Mononuclear cell (primary cell): ENCODE measurements around the gene HIPK3. TPM values are rescaled to one million over a fixed set of nuclear protein-coding genes. Genes with fewer than 3 reads are reported as not detected.
"Not testable (repeated sequence)": the region's sequence is repeated elsewhere in the genome, so short reads cannot be mapped to it uniquely, and the experiment has no call there.

Experiments used
- H3K27me3 ChIP-seq: 2 replicates; pipeline ENCODE4 v1.6.0; 2011; ENCODE audit warnings: low read length, control low read depth; ENCODE audit not compliant: insufficient read depth
- H3K4me1 ChIP-seq: 2 replicates; pipeline ENCODE4 v1.5.1; 2011; ENCODE audit warnings: mild to moderate bottlenecking, low read length, control low read depth; ENCODE audit not compliant: insufficient read depth
- H3K4me3 ChIP-seq: 2 replicates; pipeline ENCODE4 v1.5.1; 2011; ENCODE audit warnings: mild to moderate bottlenecking, low read length, moderate library complexity
- H3K9me3 ChIP-seq: 2 replicates; pipeline ENCODE4 v1.5.1; 2011; ENCODE audit warnings: low read depth, mild to moderate bottlenecking, control low read depth, low read length
- total RNA-seq: library from RNA; depleted of rRNA; stranded (reverse); fragments of >200 nt; gene quantifications from one replicate; pipeline ENCODE4 v1.2.3, GENCODE V29; 2012

Gene HIPK3
- total RNA-seq, 1 donor: 112 TPM

DNA sequence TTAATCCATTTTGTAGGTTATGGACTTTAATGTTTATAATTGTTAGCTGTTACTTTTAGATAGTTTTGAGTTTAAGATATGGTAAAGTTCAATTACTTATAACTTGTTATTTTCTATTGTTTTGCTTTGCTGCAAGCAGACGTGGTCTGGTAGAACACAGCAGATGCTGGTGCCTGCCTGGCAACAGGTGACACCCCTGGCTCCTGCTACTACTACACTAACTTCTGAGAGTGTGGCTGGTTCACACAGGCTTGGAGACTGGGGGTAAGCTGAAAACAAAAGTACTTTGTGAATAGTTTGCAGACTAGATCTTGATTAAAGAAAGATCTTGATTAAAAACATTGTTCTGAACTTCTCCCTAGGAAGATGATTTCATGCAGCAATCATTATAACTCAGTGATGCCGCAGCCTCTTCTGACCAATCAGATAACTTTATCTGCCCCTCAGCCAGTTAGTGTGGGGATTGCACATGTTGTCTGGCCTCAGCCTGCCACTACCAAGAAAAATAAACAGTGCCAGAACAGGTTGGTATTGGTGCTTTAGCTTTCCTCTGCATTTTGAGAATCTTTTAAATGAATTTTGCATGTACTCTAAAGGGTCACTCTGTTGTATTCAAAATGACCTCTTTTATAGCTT lies 90.4 kb downstream of the HIPK3 start:
- H3K4me3 ChIP-seq: no peak overlapping the region
- H3K4me1 ChIP-seq: no peaks in the 10 kb centered on the region
- H3K27me3 ChIP-seq: no peaks in the 10 kb centered on the region
- H3K9me3 ChIP-seq: no peaks in the 10 kb centered on the region

DNA sequence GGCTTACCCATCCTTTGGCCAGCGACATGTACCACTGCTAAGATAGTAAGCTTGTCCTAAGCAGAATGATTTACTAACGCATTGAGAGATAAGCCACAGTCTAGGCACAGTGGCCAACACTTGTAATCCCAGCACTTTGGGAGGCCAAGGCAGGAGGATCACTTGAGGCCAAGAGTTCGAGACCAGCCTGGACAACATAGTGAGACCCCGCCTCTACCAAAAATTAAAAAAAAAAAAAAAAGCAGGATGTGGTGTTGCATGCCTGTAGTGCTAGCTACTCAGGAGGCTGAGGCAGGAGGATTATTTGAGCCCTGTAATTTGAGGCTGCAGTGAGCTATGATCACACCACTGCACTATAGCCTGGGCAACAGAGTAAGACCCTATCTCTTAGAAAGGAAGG lies 93.1 kb downstream of the HIPK3 start:
- Histone ChIP-seq H3K4me1 (no peaks in the 10 kb centered on the region), H3K4me3 (no peak overlapping the region), H3K9me3 (no peaks in the 10 kb centered on the region), H3K27me3 (no peaks in the 10 kb centered on the region)

DNA sequence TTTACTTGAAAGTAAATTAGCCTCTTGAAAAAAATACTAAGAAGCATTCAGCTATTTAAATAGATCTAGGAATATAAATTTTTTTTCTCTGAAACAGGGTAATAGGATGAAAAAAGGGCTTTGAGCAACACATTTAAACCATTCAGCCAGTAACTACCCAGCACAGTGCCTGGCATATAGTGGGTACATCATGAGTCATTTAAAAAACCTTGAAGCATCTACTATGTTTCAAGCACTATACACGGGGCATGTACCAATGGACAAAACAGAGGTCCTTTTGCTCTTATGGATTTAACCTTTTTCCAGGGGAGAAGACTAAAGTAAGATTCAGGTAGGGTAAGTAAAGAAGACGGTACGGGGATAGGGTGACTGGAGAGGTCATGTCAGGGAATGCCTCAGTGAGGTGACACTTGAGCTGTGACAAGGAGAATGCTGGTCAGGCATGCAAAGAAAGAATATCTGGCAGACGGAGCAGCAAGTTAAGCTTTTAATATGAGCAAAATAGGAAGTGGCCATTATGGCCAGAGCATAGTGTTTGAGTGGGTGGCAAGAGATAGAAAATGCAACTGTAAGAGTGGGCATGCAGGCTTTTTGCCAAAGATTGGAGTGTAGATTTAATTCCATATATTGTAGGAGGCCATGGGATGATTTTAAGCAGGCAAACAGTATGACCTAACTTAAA lies 101.1 kb downstream of the HIPK3 start:
- H3K9me3 ChIP-seq: no peaks in the 10 kb centered on the region
- no peak overlapping the region for H3K4me3 ChIP-seq
- H3K27me3 ChIP-seq: no peaks in the 10 kb centered on the region
- H3K4me1 ChIP-seq: peaks cover 4% of the 10 kb centered on the region

DNA sequence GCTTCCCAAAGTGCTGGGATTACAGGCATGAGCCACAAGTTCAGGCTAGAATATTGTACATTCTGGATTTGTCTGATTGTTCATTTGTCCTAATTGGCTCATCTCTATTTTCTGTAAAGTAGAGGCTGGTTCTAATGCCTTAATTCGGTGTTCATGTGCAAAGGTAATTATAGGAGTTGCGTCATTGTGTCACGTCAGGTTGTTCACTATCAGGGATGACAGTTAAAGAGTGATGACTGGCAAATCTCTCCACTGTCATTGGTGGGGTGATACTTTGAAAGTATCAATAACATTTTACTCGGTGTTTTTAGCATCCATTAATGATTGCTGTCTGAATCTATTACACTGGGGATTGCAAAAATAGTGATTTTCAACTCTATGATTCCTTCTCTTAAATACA lies 103.5 kb downstream of the HIPK3 start:
- Histone ChIP-seq H3K27me3 (no peaks in the 10 kb centered on the region), H3K4me3 (no peak overlapping the region), H3K4me1 (peaks cover 4% of the 10 kb centered on the region), H3K9me3 (no peaks in the 10 kb centered on the region)

DNA sequence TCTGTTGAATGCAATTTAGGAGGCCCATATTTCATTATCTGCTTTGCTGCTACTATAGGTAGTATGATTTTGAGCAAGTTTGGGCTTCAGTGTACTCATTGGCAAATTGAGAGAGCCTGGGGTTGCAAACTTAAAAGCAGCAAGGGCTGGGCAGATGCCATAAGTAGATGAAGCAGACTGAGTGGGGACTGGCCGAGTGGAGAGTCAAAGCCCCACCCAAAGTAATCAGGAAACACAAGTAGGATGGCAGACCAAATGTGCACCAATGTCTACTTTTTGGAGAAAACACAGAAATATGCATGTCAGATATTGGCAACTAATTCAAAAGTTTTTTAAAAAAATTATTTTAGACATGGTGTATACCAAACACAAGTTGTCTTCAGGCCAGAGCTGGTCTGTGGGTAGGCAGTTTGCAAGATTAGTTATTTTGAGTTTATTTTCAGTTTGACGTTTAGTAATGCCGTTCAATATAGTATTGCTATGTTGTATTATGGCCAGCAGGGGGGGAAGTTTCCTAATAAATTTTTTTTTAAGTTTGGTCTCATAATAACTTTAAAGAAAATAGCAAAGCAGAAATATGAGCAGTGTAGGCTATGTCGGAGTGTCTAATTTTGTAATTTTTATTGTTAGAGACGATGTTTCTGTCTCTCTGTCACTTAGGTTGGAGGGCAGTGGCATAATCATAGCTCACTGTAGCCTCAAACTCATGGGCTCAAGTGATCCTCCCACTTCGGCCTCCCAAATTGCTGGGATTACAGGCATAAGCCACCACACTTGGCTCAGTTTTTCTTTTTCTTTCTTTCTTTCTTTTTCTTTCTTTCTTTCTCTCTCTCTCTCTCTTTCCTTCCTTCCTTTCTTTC lies 105.1 kb downstream of the HIPK3 start:
- no peaks in the 10 kb centered on the region for H3K27me3 ChIP-seq
- no peaks in the 10 kb centered on the region for H3K9me3 ChIP-seq
- H3K4me1 ChIP-seq: peaks cover 4% of the 10 kb centered on the region
- H3K4me3 ChIP-seq: no peak overlapping the region

DNA sequence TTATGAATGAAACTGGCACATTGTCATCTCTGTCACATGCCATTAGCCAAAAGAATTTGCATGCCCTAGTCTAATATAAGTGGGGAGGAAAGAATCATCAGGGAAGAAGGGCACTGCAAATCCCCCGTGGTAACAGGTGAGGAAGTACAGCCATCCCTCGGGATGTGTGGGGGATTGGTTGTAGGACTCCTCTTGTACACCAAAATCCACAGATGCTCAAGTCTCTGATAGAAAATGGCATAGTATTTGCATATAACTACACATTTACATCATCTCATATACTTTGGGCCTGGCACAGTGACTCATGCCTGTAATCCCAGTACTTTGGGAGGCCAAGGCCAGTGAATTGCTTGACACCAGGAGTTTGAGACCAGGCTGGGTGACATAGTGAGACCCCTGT lies 109.7 kb downstream of the HIPK3 start:
- no peak overlapping the region for H3K4me3 ChIP-seq
- peaks cover 4% of the 10 kb centered on the region for H3K4me1 ChIP-seq
- no peaks in the 10 kb centered on the region for H3K27me3 ChIP-seq
- no peaks in the 10 kb centered on the region for H3K9me3 ChIP-seq

DNA sequence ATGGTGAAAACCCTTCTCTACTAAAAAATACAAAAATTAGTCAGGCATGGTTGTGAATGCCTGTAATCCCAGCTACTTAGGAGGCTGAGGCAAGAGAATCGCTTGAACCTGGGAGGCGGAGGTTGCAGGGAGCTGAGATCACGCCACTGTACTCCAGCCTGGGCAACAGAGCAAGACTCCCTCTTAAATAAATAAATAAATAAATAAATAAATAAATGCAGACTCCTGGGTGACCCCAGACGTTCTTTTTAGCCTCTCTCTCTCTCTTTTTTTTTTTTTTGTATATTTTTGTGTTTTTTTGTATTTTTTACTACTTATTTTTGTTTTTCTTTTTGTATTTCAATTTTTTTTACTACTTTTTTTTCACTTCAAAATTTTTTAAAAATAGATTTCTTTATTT lies 111.3 kb downstream of the HIPK3 start:
- not testable (repeated sequence) for H3K4me3 ChIP-seq, H3K4me1 ChIP-seq, H3K9me3 ChIP-seq, H3K27me3 ChIP-seq

DNA sequence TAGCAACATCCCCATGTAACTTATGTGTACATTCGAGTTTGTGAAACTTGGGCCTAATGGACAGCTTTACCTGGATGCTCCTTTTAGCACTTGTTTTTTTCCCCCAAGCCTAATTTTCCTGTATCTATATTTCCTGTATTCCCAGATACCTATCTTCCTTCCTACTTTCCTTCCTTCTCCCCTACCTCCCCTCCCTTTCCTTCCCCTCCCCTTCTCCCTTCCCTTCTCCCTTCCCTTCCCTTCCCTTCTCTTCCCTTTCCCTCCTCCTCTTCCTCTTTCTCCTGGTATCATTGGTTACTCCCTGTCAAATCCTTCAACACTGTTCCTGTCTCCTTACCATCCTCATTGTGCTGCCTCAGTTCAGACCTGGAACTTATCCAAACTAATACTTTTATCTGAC lies 111.8 kb downstream of the HIPK3 start:
- H3K4me1 ChIP-seq: no peaks in the 10 kb centered on the region

DNA sequence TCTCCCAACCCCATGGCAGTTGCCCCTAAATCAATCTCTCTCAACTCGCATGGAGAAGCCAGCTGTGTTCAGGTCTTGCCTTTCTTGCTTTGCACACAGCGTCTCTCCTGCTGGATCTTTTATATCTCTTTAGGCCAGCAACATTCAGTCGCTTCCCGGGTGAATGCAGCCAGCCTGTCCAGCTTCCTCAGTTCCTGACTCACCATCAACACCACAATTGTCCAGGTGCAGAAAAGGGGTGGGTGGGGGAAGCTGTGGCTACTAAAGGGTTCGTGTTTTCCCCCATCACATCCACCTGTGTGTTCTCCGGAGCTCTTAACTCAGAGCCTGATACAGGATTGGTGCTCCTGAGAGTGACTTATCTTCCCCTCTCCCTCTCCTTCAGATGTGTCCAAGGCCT lies 116.5 kb downstream of the HIPK3 start:
- no peaks in the 10 kb centered on the region for H3K9me3 ChIP-seq
- peaks cover 4% of the 10 kb centered on the region for H3K4me1 ChIP-seq
- H3K27me3 ChIP-seq: peaks cover 33% of the 10 kb centered on the region
- no peak overlapping the region for H3K4me3 ChIP-seq

More for the DNA sequence above, 111.8 kb downstream of the HIPK3 start:
- no peak overlapping the region for H3K4me3 ChIP-seq
- no peaks in the 10 kb centered on the region for H3K27me3 ChIP-seq
- H3K9me3 ChIP-seq: no peaks in the 10 kb centered on the region

DNA sequence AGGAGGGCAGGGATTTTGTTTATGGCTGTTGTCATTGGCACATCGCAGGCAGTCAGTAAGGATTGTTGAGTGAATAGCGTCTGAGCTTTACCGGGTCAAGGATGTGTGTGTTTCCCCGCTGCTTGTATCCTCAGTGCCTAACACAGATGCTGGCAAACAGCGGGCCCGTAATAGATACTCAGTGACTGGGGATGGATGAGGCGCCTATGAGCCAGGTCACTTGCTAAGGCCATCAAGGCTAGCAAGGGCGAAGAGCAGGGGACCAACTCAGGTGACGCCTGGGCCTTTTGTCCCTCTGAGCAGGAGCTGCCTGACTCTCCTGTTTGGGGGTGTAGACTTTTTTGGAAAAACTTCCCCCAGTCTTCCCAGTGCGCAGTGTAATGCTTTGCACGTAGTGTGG lies 118.1 kb downstream of the HIPK3 start:
- Histone ChIP-seq H3K27me3 (peaks cover 43% of the 10 kb centered on the region), H3K4me3 (no peak overlapping the region)

DNA sequence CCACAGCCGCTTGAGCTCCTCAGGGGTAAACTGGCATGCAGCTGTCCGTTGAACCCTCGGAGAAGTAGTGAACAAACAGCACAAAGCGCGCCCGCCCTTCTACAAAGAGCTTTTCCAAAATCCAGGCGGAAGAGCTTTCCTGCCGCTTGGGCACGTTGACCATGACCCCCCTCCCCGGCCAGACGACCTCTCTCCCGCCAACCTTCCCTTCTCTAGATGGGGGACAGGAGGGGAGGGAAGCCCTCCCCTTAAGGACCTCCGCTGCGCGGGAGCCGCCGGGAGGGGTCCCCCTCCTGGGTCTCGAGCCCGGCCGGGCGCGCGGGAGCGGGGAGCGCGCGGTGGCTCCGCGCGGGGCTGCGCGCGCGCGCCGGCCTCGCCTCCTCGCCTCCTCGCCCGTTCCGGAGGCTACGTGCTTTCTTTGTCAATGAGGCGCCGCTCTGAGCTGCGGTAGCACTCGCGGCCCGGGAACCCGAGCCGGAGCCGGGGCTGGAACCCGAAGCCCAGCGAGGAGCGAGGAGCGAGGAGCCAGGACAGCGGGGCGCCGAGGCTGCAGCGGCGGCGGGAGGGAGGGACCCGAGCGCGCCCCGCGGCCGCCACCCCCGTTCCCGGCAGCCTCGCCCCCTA lies 118.6 kb downstream of the HIPK3 start, which contains the start of gene KIAA1549L:
TSS of gene KIAA1549L (plus strand) at position 421 of the 624 bp plus-strand sequence.
- Histone ChIP-seq H3K9me3 (no peaks in the 10 kb centered on the region), H3K4me3 (no peak within 1 kb of the TSS), H3K4me1 (peaks cover 4% of the 10 kb centered on the region), H3K27me3 (peaks cover 43% of the 10 kb centered on the region)

More for the DNA sequence above, 118.1 kb downstream of the HIPK3 start:
- Histone ChIP-seq H3K4me1 (peaks cover 4% of the 10 kb centered on the region), H3K9me3 (no peaks in the 10 kb centered on the region)

DNA sequence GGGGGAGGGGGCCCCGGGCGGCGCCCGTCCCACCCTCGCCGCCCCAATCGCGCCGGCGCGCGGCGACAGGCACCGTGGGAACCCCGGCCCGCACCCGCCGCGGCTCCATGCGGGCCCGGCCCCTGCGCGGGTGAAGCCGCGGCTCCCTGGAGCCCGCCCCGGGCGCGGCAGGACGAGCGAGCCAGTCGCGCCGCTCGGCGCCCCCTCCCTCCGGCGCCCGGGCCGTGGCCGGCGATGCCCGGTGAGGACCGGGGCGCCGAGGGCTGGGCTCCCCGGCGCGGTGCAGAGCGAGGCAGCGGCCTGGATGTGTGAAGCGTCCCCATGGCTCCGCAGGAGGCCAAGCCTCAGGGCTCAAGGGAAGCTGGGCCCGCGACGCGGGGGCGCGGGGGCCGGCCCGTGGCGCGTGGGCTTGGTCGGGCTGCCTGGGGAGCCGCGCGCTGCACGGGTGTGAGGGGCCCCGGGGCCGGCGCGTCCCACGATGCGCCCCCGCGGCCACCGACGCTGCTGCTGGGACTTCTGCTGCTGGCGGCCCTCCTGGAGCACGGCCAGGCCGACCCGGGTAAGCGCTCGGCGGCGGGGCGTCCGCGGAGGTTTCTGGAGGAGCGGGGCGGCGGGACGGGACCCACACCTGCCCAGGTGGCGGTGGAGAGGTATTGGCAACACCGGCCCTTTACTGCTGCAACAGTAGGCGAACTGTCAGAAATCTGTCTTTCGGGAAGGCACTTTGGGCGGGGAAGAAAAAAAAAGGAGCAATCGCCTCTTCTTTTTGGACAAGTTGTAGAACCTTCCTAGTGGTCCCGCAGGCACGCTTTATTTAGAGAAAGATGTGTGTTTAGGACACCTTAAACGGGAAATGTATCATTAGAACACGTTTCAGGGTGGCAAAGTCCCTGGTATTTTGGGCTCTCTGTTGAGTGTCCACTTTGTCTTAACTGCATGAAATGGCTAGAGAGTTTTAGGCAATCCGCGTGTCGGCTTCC lies 119.4 kb downstream of the HIPK3 start:
- peaks cover 47% of the 10 kb centered on the region for H3K27me3 ChIP-seq

DNA sequence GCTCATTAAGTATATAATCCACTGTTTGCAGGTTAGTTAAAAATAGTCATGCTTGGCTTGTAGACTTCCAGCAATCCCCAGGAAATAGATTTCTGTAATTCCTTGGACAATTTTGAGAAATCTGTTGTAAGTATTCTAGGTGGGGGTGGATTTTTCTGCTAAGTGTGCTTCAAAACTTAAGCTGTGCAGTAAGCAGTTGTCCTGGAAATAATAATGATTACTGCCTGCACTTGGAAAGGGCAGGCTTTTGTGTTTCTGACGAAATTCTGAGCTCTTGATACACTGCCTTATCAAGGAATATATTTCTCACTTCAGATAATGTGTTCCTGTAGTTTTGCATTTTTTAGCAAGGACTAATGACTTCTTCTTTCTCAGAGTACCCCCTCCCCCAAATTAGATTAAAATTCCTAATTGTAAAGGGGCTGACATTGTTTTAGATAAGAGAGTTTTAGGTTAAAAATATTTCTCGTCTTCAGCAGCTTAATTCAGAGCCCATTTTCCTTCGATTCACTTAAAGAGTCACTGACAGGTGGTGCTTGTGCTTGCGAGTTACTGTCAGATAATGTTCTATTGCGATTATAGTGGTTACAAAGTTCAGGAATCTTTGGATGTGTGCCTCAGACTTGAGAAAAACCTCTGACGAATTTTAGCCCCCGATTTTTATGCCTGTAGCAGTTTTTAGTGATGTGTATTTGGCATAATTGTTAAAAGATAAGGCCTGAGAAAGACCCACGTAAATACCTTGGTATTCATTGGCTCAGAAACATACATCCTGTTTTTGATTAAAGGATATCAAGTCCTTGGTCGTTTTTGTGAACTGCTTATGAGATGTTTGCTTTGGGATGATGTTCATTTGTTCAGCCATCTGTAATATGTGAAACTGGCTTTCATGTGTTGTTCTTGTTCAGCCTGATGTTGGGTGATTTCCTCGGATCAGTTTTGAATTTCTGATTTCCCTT lies 120.5 kb downstream of the HIPK3 start:
- Histone ChIP-seq H3K4me3 (no peak overlapping the region), H3K4me1 (peaks cover 4% of the 10 kb centered on the region), H3K27me3 (peaks cover 47% of the 10 kb centered on the region), H3K9me3 (no peaks in the 10 kb centered on the region)

More for the DNA sequence above, 119.4 kb downstream of the HIPK3 start:
- Histone ChIP-seq H3K9me3 (no peaks in the 10 kb centered on the region), H3K4me1 (peaks cover 4% of the 10 kb centered on the region), H3K4me3 (no peak overlapping the region)
